Urothelium cell line (cell line): Measurements from ENCODE around the gene CSNK2A2.

ENCODE experiments used
- DNase-seq: peaks from one replicate; pipeline ENCODE4 v3.0.0; 2011; ENCODE audit warnings: low spot score, mixed read lengths
- FAIRE-seq: peaks from 2 replicates; lab custom pipeline; 2011; peaks lifted over from hg19 to GRCh38; lab: Jason Lieb, UNC

CSNK2A2 gene

GRCh38 chr16:58200004-58200797 is 2.3 kb upstream of the CSNK2A2 start:
- no peak for FAIRE-seq

GRCh38 chr16:58198803-58199411 is 1.0 kb upstream of the CSNK2A2 start:
- DNase-seq: no peak
- no peak for FAIRE-seq

More at GRCh38 chr16:58200004-58200797, 2.3 kb upstream of the CSNK2A2 start:
- DNase-seq: no peak

GRCh38 chr16:58197314-58198012 is 443 bp downstream of the CSNK2A2 start:
- FAIRE-seq (no peak), DNase-seq (peak; percentile 16)

GRCh38 chr16:58196898-58197313 is 1.0 kb downstream of the CSNK2A2 start:
- no peak for FAIRE-seq
- DNase-seq: no peak

- FAIRE-seq (no peak), DNase-seq (no peak)
These were observed 2.1 kb downstream of the CSNK2A2 start for GRCh38 chr16:58195771-58196170.

GRCh38 chr16:58195344-58195743 is 2.6 kb downstream of the CSNK2A2 start:
- DNase-seq: no peak
- no peak for FAIRE-seq

GRCh38 chr16:58194790-58195189 is 3.1 kb downstream of the CSNK2A2 start:
- FAIRE-seq (no peak), DNase-seq (no peak)

GRCh38 chr16:58187665-58188421 is 10.1 kb downstream of the CSNK2A2 start:
- DNase-seq (no peak), FAIRE-seq (no peak)

- no peak for DNase-seq
These were observed 10.8 kb downstream of the CSNK2A2 start for GRCh38 chr16:58187092-58187491.

GRCh38 chr16:58186176-58186944 is 11.5 kb downstream of the CSNK2A2 start:
- FAIRE-seq: no peak
- no peak for DNase-seq

More at GRCh38 chr16:58187092-58187491, 10.8 kb downstream of the CSNK2A2 start:
- no peak for FAIRE-seq

- DNase-seq (no peak), FAIRE-seq (no peak)
These were observed 20.6 kb downstream of the CSNK2A2 start for GRCh38 chr16:58177353-58177710.

- FAIRE-seq (no peak), DNase-seq (no peak)
These were observed 21.1 kb downstream of the CSNK2A2 start for GRCh38 chr16:58176608-58177352.

- no peak for FAIRE-seq
- DNase-seq: no peak
These were observed 27.7 kb downstream of the CSNK2A2 start for GRCh38 chr16:58170223-58170622.

- FAIRE-seq: no peak
- DNase-seq: no peak
These were observed 37.1 kb downstream of the CSNK2A2 start for GRCh38 chr16:58160855-58161254.

GRCh38 chr16:58158725-58159124 is 39.2 kb downstream of the CSNK2A2 start:
- FAIRE-seq (no peak), DNase-seq (no peak)

GRCh38 chr16:58157951-58158540 is 39.9 kb downstream of the CSNK2A2 start:
- FAIRE-seq: no peak
- DNase-seq: no peak

- no peak for FAIRE-seq
- DNase-seq: no peak
These were observed 40.7 kb downstream of the CSNK2A2 start for GRCh38 chr16:58157239-58157638.

- DNase-seq: no peak
- FAIRE-seq: no peak
These were observed 42.1 kb downstream of the CSNK2A2 start for GRCh38 chr16:58155839-58156238.

GRCh38 chr16:58154345-58154744 is 43.6 kb downstream of the CSNK2A2 start:
- DNase-seq (no peak), FAIRE-seq (no peak)
